K562 (cell line): ENCODE data around the gene TNFAIP1. TPM values are rescaled to one million over a fixed set of nuclear protein-coding genes. Genes with fewer than 3 reads are reported as not detected.
A peak's percentile ranks its signal among the peaks of the same experiment; 100 is the strongest.

Experiments
- ATAC-seq: fragments of 200-7000 bp; cut with Tn5 transposase; 3 replicates; pipeline ENCODE4 v1.9.1; 2020; ENCODE audit warnings: moderate library complexity
- BruUV-seq: library from RNA; stranded (reverse); fragments of 400-500 nt; replicated peaks from 2 replicates; lab custom pipeline; 2021; lab: Mats Ljungman, UMichigan
- CTCF ChIA-PET: fragments of 300-600 bp; formaldehyde crosslinking; extraction: SDS; loops from one replicate; lab custom pipeline; 2021; ENCODE audit warnings: low intra/inter-chr PET ratio; lab: Yijun Ruan, JAX
- POLR2A ChIA-PET: fragments of 300-600, 350-650 bp; sonication (Branson Sonifier 250); formaldehyde crosslinking; extraction: SDS; loops from one replicate; lab custom pipeline; 2021; ENCODE audit warnings: antibody characterized with exemption, inconsistent platforms; lab: Yijun Ruan, JAX
- DNase-seq, 4 experiments: peaks; one replicate each; pipeline versions ENCODE4 v3.0.0 to v3.0.0-alpha.2; 2011 to 2018; ENCODE audit warnings: low spot score in 3 of 4, mixed read lengths in 3 of 4; ENCODE audit errors: extremely low read depth in 1 of 4
- FAIRE-seq: peaks from 2 replicates; lab custom pipeline; 2011; peaks lifted over from hg19 to GRCh38; lab: Jason Lieb, UNC
- H2AFZ ChIP-seq: 2 replicates; pipeline ENCODE4 v1.6.0; 2011; ENCODE audit warnings: low read depth, low read length, control low read depth, inconsistent platforms
- H3K27ac ChIP-seq: fragments of 200-600 bp; 3 replicates; pipeline ENCODE4 v1.8.0; 2011; ENCODE audit warnings: low read depth, mild to moderate bottlenecking, control low read depth, inconsistent platforms, low read length, moderate library complexity, mixed read lengths; ENCODE audit errors: extremely low read depth
- H3K27me3 ChIP-seq, 2 experiments: fragments of 300-600 bp in 1 of 2; 2 replicates in 1 of 2; 3 replicates in 1 of 2; pipeline versions ENCODE4 v1.6.0 to v1.8.0; 2011; ENCODE audit warnings: inconsistent platforms in 2 of 2, low read length in 2 of 2, mild to moderate bottlenecking in 1 of 2, mixed read lengths in 1 of 2, moderate library complexity in 1 of 2; ENCODE audit not compliant: control insufficient read depth in 2 of 2, insufficient read depth in 2 of 2
- H3K36me3 ChIP-seq: fragments of 300-600 bp; 3 replicates; pipeline ENCODE4 v1.8.0; 2011; ENCODE audit warnings: mild to moderate bottlenecking, low read length, inconsistent platforms; ENCODE audit not compliant: control insufficient read depth, insufficient read depth
- H3K4me1 ChIP-seq, 2 experiments: fragments of 200-600 bp in 1 of 2; replicated peaks in 1 of 2; 2 replicates in 1 of 2; 3 replicates in 1 of 2; pipeline versions ENCODE4 v1.5.1 to v1.8.0; 2011; ENCODE audit warnings: inconsistent platforms in 2 of 2, low read length in 2 of 2, mild to moderate bottlenecking in 1 of 2, mixed read lengths in 1 of 2, moderate library complexity in 1 of 2; ENCODE audit not compliant: control insufficient read depth in 2 of 2, insufficient read depth in 2 of 2
- H3K4me2 ChIP-seq: 2 replicates; pipeline ENCODE4 v1.6.1; 2011; ENCODE audit warnings: low read length, control low read depth, inconsistent platforms, mixed read lengths; ENCODE audit not compliant: insufficient read depth
- H3K4me3 ChIP-seq: fragments of 200-600 bp; sonication (generic), shearing (Covaris generic); 2 replicates; pipeline ENCODE4 v1.5.1; 2016; ENCODE audit warnings: control low read depth, inconsistent platforms
- H3K79me2 ChIP-seq: fragments of 200-600 bp; 3 replicates; pipeline ENCODE4 v1.8.0; 2011; ENCODE audit warnings: low read length, inconsistent platforms; ENCODE audit not compliant: control insufficient read depth, insufficient read depth
- H3K9ac ChIP-seq, 2 experiments: 2 replicates each; pipeline versions ENCODE4 v1.6.0 to v1.6.1; 2011; ENCODE audit warnings: low read depth in 2 of 2, low read length in 2 of 2, control low read depth in 1 of 2, inconsistent platforms in 1 of 2, mild to moderate bottlenecking in 1 of 2, mixed read lengths in 1 of 2; ENCODE audit not compliant: insufficient read depth in 1 of 2
- H3K9me1 ChIP-seq: one replicate; pipeline ENCODE4 v1.6.0; 2011; ENCODE audit warnings: inconsistent platforms, mild to moderate bottlenecking, low read length, moderate library complexity; ENCODE audit not compliant: control insufficient read depth, insufficient read depth
- H3K9me3 ChIP-seq: replicated peaks from 2 replicates; pipeline ENCODE4 v1.5.1; 2011; ENCODE audit warnings: low read depth, low read length, inconsistent platforms; ENCODE audit not compliant: control insufficient read depth, insufficient read depth
- H4K20me1 ChIP-seq: replicated peaks from 2 replicates; pipeline ENCODE4 v1.6.1; 2011; ENCODE audit warnings: low read length, inconsistent platforms, mixed read lengths; ENCODE audit not compliant: control insufficient read depth, insufficient read depth
- BCL6 ChIP-seq: fragments of 250-450 bp; sonication (Bioruptor Pico); IDR thresholded peaks from 2 replicates; pipeline ENCODE4 v1.4.0; 2020
- COPS2 ChIP-seq: fragments of 450-650 bp; conservative IDR thresholded peaks from 2 replicates; pipeline ENCODE4 v1.6.1; 2016; ENCODE audit warnings: mild to moderate bottlenecking, moderate library complexity
- DDX20 ChIP-seq: fragments of 450-650 bp; IDR thresholded peaks from 2 replicates; pipeline ENCODE4 v1.6.1; 2016; ENCODE audit warnings: missing genetic modification characterization, low read depth, mild to moderate bottlenecking, missing compliant biosample characterization, moderate library complexity
- HSF4 ChIP-seq: fragments of 250-450 bp; sonication (Bioruptor Pico); IDR thresholded peaks from 2 replicates; pipeline ENCODE4 v2.1.2; 2022; ENCODE audit warnings: mild to moderate bottlenecking, moderate library complexity, borderline replicate concordance
- KDM1A ChIP-seq, 2 experiments: fragments of 450-650 bp; IDR thresholded peaks; 2 replicates each; pipeline ENCODE4 v1.6.1; 2016; ENCODE audit warnings: mild to moderate bottlenecking in 2 of 2
- MAFK ChIP-seq: IDR thresholded peaks from 2 replicates; pipeline ENCODE4 v1.6.1; 2011; ENCODE audit warnings: low read length, improper control_type of control experiment
- NR2C1 ChIP-seq, 2 experiments: fragments of 450-650 bp; IDR thresholded peaks; 2 replicates each; pipeline ENCODE4 v1.6.1; 2017; ENCODE audit warnings: mild to moderate bottlenecking in 2 of 2, antibody characterized with exemption in 1 of 2, inconsistent platforms in 1 of 2, missing compliant biosample characterization in 1 of 2, missing genetic modification characterization in 1 of 2
- PHF8 ChIP-seq: fragments of 200-600 bp; sonication (generic); IDR thresholded peaks from 2 replicates; pipeline ENCODE4 v1.6.1; 2012; ENCODE audit warnings: mixed run types, mild to moderate bottlenecking, inconsistent platforms, low read length, moderate library complexity, borderline replicate concordance
- POLR3G ChIP-seq: IDR thresholded peaks from 2 replicates; pipeline ENCODE4 v1.6.1; 2011; ENCODE audit not compliant: insufficient read length, insufficient replicate concordance; ENCODE audit errors: extremely low read depth
- ZNF589 ChIP-seq: fragments of 200-800 bp; sonication (Bioruptor generic); IDR thresholded peaks from 2 replicates; pipeline ENCODE4 v1.6.1; 2016; ENCODE audit warnings: low read depth, missing genetic modification characterization, missing compliant biosample characterization
- ZNF79 ChIP-seq: fragments of 250-450 bp; sonication (Bioruptor Pico); IDR thresholded peaks from 2 replicates; pipeline ENCODE4 v1.4.0; 2020; ENCODE audit warnings: low read depth, mild to moderate bottlenecking, moderate library complexity
- WGBS: fragments of 100-300 bp; shearing (Covaris generic); methylation state at CpG from one replicate; pipeline ENCODE4 v1.1.6; 2016; ENCODE audit warnings: low coverage, mixed read lengths; ENCODE audit not compliant: insufficient coverage; ENCODE audit errors: missing lambda C conversion rate; 5-methylcytosine and 5-hydroxymethylcytosine counted together
- in situ Hi-C: fragments of 300-500 bp; cut with MboI; formaldehyde crosslinking; loops from 4 replicates; pipeline ENCODE4 v1.15.0; 2018; ENCODE audit warnings: inconsistent platforms, mixed read lengths
- intact Hi-C: fragments of 100-400 bp; cut with micrococcal nuclease; formaldehyde crosslinking; loops from 2 replicates; pipeline ENCODE4 v1.14.2; 2022
- polyA plus RNA-seq, 8 experiments: library from polyadenylated mRNA; depleted of rRNA in 4 of 8; stranded (reverse) in 5 of 8; unstranded in 3 of 8; fragments of >200 nt; fragmentation: Nextera tagmentation in 2 of 8; fragmentation: Illumina TruSeq in 1 of 8; extraction: Ambion mirVana in 2 of 8; extraction: Trizol in 1 of 8; gene quantifications; 2 replicates each; pipeline versions ENCODE4 v1.2.1 to v1.2.3, GENCODE V29; 2011 to 2014; ENCODE audit warnings: inconsistent platforms in 1 of 8, missing spikeins in 1 of 8
- total RNA-seq, 7 experiments: library from RNA; depleted of rRNA in 6 of 7; stranded (reverse); fragments of >200 nt in 6 of 7; fragmentation: Illumina TruSeq in 2 of 7; extraction: Trizol in 2 of 7; gene quantifications; 2 replicates each; pipeline versions ENCODE4 v1.2.1 to v1.2.3, GENCODE V29; 2011 to 2021; ENCODE audit warnings: low replicate concordance in 1 of 7
- TF ChIP-seq, protein P1 (sequence below): sonication (generic); formaldehyde crosslinking; IDR thresholded peaks from 2 replicates; pipeline ENCODE4 v1.8.1; 2023; ENCODE audit warnings: mild to moderate bottlenecking, missing genetic modification reagents
- TF ChIP-seq, protein P2 (sequence below): fragments of 250-450 bp; sonication (Bioruptor Pico); IDR thresholded peaks from 2 replicates; pipeline ENCODE4 v1.8.0; 2022; ENCODE audit warnings: inconsistent platforms
- TF ChIP-seq, protein P3 (sequence below): fragments of 200-800 bp; sonication (Bioruptor generic); IDR thresholded peaks from 2 replicates; pipeline ENCODE4 v1.6.1; 2017; ENCODE audit warnings: missing genetic modification characterization, missing compliant biosample characterization
- TF ChIP-seq, protein P4 (sequence below): fragments of 250-450 bp; sonication (Bioruptor Pico); IDR thresholded peaks from 2 replicates; pipeline ENCODE4 v1.9.0; 2021; ENCODE audit warnings: mild to moderate bottlenecking

The TNFAIP1 gene
- total and polyA plus RNA-seq, 9 of the 15 experiments (the other 6 are each of a cell fraction or from before 2014, with no cell fraction given): 2.1 to 20.1 (median 8.2) TPM

DNA sequence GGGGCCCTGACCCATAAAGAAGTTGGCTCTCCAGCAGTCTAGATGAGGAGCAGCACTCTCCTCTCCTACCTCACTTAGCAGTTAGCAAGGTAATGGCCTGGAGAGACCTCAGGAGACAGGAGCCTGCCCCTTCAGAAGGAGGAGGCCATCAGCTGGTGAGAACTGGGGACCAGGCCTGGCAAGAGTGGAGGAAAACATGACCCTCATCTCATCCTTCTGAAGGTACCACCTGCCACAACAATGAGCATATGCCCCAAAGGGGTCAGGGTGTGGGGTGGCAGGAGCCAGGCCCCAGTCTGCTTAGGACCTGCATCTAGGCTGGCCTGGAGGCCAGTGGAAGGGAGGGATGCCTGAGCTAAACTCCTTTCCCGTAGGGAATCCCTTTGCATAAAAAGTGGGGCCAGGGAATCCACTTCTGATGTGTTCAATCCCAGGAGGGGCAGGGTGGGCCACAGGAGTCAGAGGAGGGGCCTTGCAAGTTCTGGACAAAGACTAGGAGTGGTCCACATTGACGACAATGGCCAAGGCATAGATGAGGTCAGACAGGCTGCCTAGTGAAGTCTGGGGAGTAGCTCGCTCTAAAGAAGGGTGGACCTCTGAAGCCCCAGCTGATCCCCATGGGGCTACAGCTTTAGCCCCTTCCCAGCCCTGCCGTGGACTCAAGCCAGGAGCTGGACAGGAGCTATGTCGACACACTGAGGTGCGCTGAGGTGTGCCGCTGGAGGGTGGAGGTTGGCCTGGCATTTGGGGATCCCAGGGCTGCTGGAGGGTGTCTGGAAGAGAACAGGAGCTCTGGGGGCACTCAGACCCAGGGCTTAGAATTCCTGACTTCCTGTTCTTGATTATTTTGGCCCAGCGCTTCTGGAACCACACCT is 28.5 kb downstream of the TNFAIP1 start:
- no peak for FAIRE-seq
- Histone ChIP-seq H2AFZ (no peak overlapping the region), H3K27me3 (no peaks in the 10 kb centered on the region), H4K20me1 (no peaks in the 10 kb centered on the region), H3K4me1 (peaks cover 0 to 14% of the 10 kb centered on the region in 2 experiments; a peak in 1 of 5 replicates), H3K9ac (peak overlapping the region in 1 of 2 experiments; percentile 35; a peak in 1 of 4 replicates), H3K4me2 (no peak overlapping the region), H3K27ac (no peak overlapping the region), H3K79me2 (no peaks in the 10 kb centered on the region), H3K9me1 (no peaks in the 10 kb centered on the region), H3K4me3 (no peak overlapping the region), H3K36me3 (peaks cover 47% of the 10 kb centered on the region), H3K9me3 (no peaks in the 10 kb centered on the region)
- POLR2A ChIA-PET: interaction anchor here (0.7 to 0.9 kb wide), 2 partner anchors 17 to 72 kb away, joined by 3 read pairs; no protein-coding TSS in a partner anchor
- 80% methylated on average over 8 of the region's 8 CpGs for WGBS
- no peak for DNase-seq
- intact Hi-C loops (no loop called here), in situ Hi-C loops (no loop called here)
- ATAC-seq: no peak
- CTCF ChIA-PET: no interaction called here
- BruUV-seq: no TSS peak
- TF ChIP-seq DDX20 (tag) (no peak), COPS2 (no peak), POLR3G (no peak), KDM1A (IDR thresholded peaks at IDR 0.05) (no peak), PHF8 (no peak), ZNF589 (CRISPR knock-in tag) (no peak), ZNF79 (CRISPR knock-in tag) (no peak), HSF4 (CRISPR knock-in tag) (no peak), BCL6 (CRISPR knock-in tag) (no peak), NR2C1 (IDR thresholded peaks at IDR 0.05) (no peak), NR2C1 (tag; IDR thresholded peaks at IDR 0.05) (no peak), MAFK (no peak)
- TF ChIP-seq, protein P1, sequence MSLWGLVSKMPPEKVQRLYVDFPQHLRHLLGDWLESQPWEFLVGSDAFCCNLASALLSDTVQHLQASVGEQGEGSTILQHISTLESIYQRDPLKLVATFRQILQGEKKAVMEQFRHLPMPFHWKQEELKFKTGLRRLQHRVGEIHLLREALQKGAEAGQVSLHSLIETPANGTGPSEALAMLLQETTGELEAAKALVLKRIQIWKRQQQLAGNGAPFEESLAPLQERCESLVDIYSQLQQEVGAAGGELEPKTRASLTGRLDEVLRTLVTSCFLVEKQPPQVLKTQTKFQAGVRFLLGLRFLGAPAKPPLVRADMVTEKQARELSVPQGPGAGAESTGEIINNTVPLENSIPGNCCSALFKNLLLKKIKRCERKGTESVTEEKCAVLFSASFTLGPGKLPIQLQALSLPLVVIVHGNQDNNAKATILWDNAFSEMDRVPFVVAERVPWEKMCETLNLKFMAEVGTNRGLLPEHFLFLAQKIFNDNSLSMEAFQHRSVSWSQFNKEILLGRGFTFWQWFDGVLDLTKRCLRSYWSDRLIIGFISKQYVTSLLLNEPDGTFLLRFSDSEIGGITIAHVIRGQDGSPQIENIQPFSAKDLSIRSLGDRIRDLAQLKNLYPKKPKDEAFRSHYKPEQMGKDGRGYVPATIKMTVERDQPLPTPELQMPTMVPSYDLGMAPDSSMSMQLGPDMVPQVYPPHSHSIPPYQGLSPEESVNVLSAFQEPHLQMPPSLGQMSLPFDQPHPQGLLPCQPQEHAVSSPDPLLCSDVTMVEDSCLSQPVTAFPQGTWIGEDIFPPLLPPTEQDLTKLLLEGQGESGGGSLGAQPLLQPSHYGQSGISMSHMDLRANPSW: no peak
- TF ChIP-seq, protein P2, sequence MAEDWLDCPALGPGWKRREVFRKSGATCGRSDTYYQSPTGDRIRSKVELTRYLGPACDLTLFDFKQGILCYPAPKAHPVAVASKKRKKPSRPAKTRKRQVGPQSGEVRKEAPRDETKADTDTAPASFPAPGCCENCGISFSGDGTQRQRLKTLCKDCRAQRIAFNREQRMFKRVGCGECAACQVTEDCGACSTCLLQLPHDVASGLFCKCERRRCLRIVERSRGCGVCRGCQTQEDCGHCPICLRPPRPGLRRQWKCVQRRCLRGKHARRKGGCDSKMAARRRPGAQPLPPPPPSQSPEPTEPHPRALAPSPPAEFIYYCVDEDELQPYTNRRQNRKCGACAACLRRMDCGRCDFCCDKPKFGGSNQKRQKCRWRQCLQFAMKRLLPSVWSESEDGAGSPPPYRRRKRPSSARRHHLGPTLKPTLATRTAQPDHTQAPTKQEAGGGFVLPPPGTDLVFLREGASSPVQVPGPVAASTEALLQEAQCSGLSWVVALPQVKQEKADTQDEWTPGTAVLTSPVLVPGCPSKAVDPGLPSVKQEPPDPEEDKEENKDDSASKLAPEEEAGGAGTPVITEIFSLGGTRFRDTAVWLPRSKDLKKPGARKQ (CRISPR knock-in tag): no peak
- TF ChIP-seq, protein P3, sequence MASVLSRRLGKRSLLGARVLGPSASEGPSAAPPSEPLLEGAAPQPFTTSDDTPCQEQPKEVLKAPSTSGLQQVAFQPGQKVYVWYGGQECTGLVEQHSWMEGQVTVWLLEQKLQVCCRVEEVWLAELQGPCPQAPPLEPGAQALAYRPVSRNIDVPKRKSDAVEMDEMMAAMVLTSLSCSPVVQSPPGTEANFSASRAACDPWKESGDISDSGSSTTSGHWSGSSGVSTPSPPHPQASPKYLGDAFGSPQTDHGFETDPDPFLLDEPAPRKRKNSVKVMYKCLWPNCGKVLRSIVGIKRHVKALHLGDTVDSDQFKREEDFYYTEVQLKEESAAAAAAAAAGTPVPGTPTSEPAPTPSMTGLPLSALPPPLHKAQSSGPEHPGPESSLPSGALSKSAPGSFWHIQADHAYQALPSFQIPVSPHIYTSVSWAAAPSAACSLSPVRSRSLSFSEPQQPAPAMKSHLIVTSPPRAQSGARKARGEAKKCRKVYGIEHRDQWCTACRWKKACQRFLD: no peak
- TF ChIP-seq, protein P4, sequence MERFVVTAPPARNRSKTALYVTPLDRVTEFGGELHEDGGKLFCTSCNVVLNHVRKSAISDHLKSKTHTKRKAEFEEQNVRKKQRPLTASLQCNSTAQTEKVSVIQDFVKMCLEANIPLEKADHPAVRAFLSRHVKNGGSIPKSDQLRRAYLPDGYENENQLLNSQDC (CRISPR knock-in tag): no peak
